GM23338 (cell line): ENCODE data around the gene MARCHF2. TPM values are rescaled to one million over a fixed set of nuclear protein-coding genes. Genes with fewer than 3 reads are reported as not detected.

Experiments
- ATAC-seq: fragments of 200-7000 bp; cut with Tn5 transposase; 3 replicates; pipeline ENCODE4 v1.9.1; 2020
- DNase-seq: peaks from one replicate; pipeline ENCODE4 v3.0.0-alpha.2; 2015; ENCODE audit warnings: low spot score
- H2AFZ ChIP-seq: fragments of 200-600 bp; sonication (generic); 2 replicates; pipeline ENCODE4 v1.8.0; 2016; ENCODE audit warnings: antibody characterized with exemption, mild to moderate bottlenecking, moderate library complexity
- H3F3A ChIP-seq: fragments of 200-600 bp; sonication (generic); replicated peaks from 2 replicates; pipeline ENCODE4 v1.8.0; 2017; ENCODE audit warnings: antibody characterized with exemption, mixed run types, low read depth
- H3K27ac ChIP-seq: fragments of 200-600 bp; sonication (generic); 2 replicates; pipeline ENCODE4 v1.6.1; 2016; ENCODE audit warnings: low read depth
- H3K27me3 ChIP-seq: fragments of 200-600 bp; sonication (generic); 2 replicates; pipeline ENCODE4 v1.8.0; 2016; ENCODE audit warnings: mild to moderate bottlenecking, mixed run types, moderate library complexity; ENCODE audit not compliant: insufficient read depth
- H3K36me3 ChIP-seq: fragments of 200-600 bp; sonication (generic); 2 replicates; pipeline ENCODE4 v1.8.0; 2016; ENCODE audit warnings: mild to moderate bottlenecking; ENCODE audit not compliant: insufficient read depth
- H3K4me1 ChIP-seq: fragments of 200-600 bp; sonication (generic); 2 replicates; pipeline ENCODE4 v1.8.0; 2016; ENCODE audit warnings: mild to moderate bottlenecking, moderate library complexity; ENCODE audit not compliant: insufficient read depth
- H3K4me2 ChIP-seq: fragments of 200-600 bp; sonication (generic); 2 replicates; pipeline ENCODE4 v1.7.1; 2017; ENCODE audit warnings: mixed run types
- H3K4me3 ChIP-seq: fragments of 200-600 bp; sonication (generic); 2 replicates; pipeline ENCODE4 v1.6.1; 2016; ENCODE audit warnings: mixed run types
- H3K79me2 ChIP-seq: fragments of 200-600 bp; sonication (generic); replicated peaks from 2 replicates; pipeline ENCODE4 v1.8.0; 2017; ENCODE audit warnings: mild to moderate bottlenecking; ENCODE audit not compliant: insufficient read depth
- H3K9me2 ChIP-seq: fragments of 200-600 bp; sonication (generic); 2 replicates; pipeline ENCODE4 v1.8.0; 2017; ENCODE audit not compliant: insufficient read depth
- H4K20me1 ChIP-seq: fragments of 200-600 bp; sonication (generic); replicated peaks from 2 replicates; pipeline ENCODE4 v1.8.0; 2017; ENCODE audit warnings: mild to moderate bottlenecking; ENCODE audit not compliant: insufficient read depth
- H3K27ac Mint-ChIP-seq: 2 replicates; pipeline ENCODE4 v1.8.0; 2020; ENCODE audit warnings: inconsistent platforms, mild to moderate bottlenecking, moderate library complexity, mixed read lengths
- H3K27me3 Mint-ChIP-seq: 3 replicates; pipeline ENCODE4 v1.8.0; 2022; ENCODE audit warnings: low read depth, mild to moderate bottlenecking, moderate library complexity, mixed read lengths, inconsistent platforms; ENCODE audit not compliant: insufficient read depth, poor library complexity
- H3K36me3 Mint-ChIP-seq: 3 replicates; pipeline ENCODE4 v1.8.0; 2021; ENCODE audit warnings: low read depth, mild to moderate bottlenecking, inconsistent platforms, moderate library complexity, mixed read lengths
- H3K4me1 Mint-ChIP-seq: 3 replicates; pipeline ENCODE4 v1.8.0; 2020; ENCODE audit warnings: mild to moderate bottlenecking, inconsistent platforms, mixed read lengths
- H3K4me3 Mint-ChIP-seq: 3 replicates; pipeline ENCODE4 v1.8.0; 2021; ENCODE audit warnings: moderate library complexity, mild to moderate bottlenecking, inconsistent platforms, mixed read lengths
- H3K9me3 Mint-ChIP-seq: 3 replicates; pipeline ENCODE4 v1.8.0; 2020; ENCODE audit warnings: moderate library complexity, mild to moderate bottlenecking, inconsistent platforms, mixed read lengths
- CREB1 ChIP-seq: fragments of 250-450 bp; sonication (Bioruptor Pico); IDR thresholded peaks from 2 replicates; pipeline ENCODE4 v1.5.0; 2020; ENCODE audit warnings: low read depth, mild to moderate bottlenecking, moderate library complexity
- STAT1 ChIP-seq: IDR thresholded peaks from one replicate; pipeline ENCODE4 v1.6.1; 2016; ENCODE audit warnings: antibody characterized with exemption; ENCODE audit not compliant: unreplicated experiment
- ZNF114 ChIP-seq: fragments of 250-450 bp; sonication (Bioruptor Pico); IDR thresholded peaks from 2 replicates; pipeline ENCODE4 v1.5.0; 2020; ENCODE audit warnings: mild to moderate bottlenecking, moderate library complexity
- ZNF331 ChIP-seq: fragments of 250-450 bp; sonication (Bioruptor Pico); IDR thresholded peaks from 2 replicates; pipeline ENCODE4 v1.5.0; 2020; ENCODE audit warnings: low read depth, mild to moderate bottlenecking, moderate library complexity
- polyA plus RNA-seq: library from polyadenylated mRNA; unstranded; fragments of >200 nt; fragmentation: Nextera tagmentation; extraction: Ambion mirVana; gene quantifications from 2 replicates; pipeline ENCODE4 v1.2.1, GENCODE V29; 2016
- total RNA-seq: library from RNA; depleted of rRNA; stranded (reverse); fragments of >200 nt; shearing (Covaris generic); gene quantifications from 2 replicates; pipeline ENCODE4 v1.2.3, GENCODE V29; 2014
- TF ChIP-seq, protein P1 (sequence below): IDR thresholded peaks from 2 replicates; pipeline ENCODE4 v1.6.1; 2016; ENCODE audit warnings: antibody characterized with exemption
- TF ChIP-seq, protein P2 (sequence below): fragments of 250-450 bp; sonication (Bioruptor Pico); IDR thresholded peaks from 2 replicates; pipeline ENCODE4 v1.5.0; 2020; ENCODE audit warnings: mild to moderate bottlenecking, moderate library complexity

The MARCHF2 gene
- total and polyA plus RNA-seq, 2 experiments from 2014 or later = 18.9 to 50.1 TPM

DNA sequence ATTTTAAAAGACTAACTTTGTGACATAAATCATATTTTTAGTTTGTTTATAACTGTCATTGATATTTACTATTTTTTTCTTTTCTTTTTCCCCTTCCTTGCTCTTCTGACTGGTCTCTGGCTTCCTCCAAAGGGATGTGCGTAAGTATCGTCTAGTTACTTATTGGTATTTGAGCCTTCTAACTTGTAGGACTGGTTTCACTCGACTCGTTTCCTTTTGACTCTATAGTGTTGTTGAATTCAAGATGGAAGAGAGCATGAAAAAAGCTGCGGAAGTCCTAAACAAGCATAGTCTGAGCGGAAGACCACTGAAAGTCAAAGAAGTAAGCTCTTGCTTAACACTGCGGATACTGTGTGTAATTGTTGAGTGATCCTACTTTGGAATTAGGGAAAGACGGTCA, 50.3 kb downstream of the MARCHF2 start:
- H3K4me1 Mint-ChIP-seq = peaks cover 45% of the 10 kb centered on the region
- H3K27me3 Mint-ChIP-seq = peaks cover 2% of the 10 kb centered on the region
- DNase-seq = no peak
- no peaks in the 10 kb centered on the region for H3K9me3 Mint-ChIP-seq
- Histone ChIP-seq H3K27me3 (no peaks in the 10 kb centered on the region), H2AFZ (no peak overlapping the region), H3K4me3 (no peak overlapping the region), H3K9me2 (no peaks in the 10 kb centered on the region), H3K4me1 (peaks cover 32% of the 10 kb centered on the region), H3K4me2 (no peak overlapping the region), H3K36me3 (peaks cover 54% of the 10 kb centered on the region), H3F3A (peaks cover 41% of the 10 kb centered on the region), H3K79me2 (peaks cover 100% of the 10 kb centered on the region), H3K27ac (0 out of 2 replicates have a peak overlapping the region, but pooled peaks have one; percentile 34), H4K20me1 (peaks cover 82% of the 10 kb centered on the region)
- ATAC-seq = no peak
- H3K4me3 Mint-ChIP-seq = no peak overlapping the region
- TF ChIP-seq, protein P1, sequence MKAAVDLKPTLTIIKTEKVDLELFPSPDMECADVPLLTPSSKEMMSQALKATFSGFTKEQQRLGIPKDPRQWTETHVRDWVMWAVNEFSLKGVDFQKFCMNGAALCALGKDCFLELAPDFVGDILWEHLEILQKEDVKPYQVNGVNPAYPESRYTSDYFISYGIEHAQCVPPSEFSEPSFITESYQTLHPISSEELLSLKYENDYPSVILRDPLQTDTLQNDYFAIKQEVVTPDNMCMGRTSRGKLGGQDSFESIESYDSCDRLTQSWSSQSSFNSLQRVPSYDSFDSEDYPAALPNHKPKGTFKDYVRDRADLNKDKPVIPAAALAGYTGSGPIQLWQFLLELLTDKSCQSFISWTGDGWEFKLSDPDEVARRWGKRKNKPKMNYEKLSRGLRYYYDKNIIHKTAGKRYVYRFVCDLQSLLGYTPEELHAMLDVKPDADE = no peak
- no peak for TF ChIP-seq ZNF114 (CRISPR knock-in tag)
- peaks cover 81% of the 10 kb centered on the region for H3K36me3 Mint-ChIP-seq
- no peak overlapping the region for H3K27ac Mint-ChIP-seq

DNA sequence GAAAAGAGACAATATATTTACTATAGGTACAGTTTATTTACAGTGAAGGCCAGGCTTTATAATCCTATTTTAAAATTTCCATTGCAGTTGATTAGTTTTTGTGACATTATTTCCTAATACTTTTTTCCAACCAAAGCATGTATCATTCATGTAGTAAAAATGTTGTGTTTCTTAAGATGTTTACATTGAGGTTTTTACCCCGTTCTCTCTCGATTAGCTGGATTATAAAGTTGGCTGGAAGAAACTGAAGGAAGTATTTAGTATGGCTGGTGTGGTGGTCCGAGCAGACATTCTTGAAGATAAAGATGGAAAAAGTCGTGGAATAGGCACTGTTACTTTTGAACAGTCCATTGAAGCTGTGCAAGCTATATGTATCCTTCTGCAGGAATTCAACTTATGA, 52.9 kb downstream of the MARCHF2 start:
- peaks cover 78% of the 10 kb centered on the region for H3K36me3 ChIP-seq
- peaks cover 79% of the 10 kb centered on the region for H4K20me1 ChIP-seq
- H2AFZ ChIP-seq = no peak overlapping the region
- peaks cover 92% of the 10 kb centered on the region for H3K36me3 Mint-ChIP-seq
- no peak for TF ChIP-seq ZNF114 (CRISPR knock-in tag)
- TF ChIP-seq STAT1 = no peak
- no peak for TF ChIP-seq ZNF331 (CRISPR knock-in tag)
- TF ChIP-seq, protein P2, sequence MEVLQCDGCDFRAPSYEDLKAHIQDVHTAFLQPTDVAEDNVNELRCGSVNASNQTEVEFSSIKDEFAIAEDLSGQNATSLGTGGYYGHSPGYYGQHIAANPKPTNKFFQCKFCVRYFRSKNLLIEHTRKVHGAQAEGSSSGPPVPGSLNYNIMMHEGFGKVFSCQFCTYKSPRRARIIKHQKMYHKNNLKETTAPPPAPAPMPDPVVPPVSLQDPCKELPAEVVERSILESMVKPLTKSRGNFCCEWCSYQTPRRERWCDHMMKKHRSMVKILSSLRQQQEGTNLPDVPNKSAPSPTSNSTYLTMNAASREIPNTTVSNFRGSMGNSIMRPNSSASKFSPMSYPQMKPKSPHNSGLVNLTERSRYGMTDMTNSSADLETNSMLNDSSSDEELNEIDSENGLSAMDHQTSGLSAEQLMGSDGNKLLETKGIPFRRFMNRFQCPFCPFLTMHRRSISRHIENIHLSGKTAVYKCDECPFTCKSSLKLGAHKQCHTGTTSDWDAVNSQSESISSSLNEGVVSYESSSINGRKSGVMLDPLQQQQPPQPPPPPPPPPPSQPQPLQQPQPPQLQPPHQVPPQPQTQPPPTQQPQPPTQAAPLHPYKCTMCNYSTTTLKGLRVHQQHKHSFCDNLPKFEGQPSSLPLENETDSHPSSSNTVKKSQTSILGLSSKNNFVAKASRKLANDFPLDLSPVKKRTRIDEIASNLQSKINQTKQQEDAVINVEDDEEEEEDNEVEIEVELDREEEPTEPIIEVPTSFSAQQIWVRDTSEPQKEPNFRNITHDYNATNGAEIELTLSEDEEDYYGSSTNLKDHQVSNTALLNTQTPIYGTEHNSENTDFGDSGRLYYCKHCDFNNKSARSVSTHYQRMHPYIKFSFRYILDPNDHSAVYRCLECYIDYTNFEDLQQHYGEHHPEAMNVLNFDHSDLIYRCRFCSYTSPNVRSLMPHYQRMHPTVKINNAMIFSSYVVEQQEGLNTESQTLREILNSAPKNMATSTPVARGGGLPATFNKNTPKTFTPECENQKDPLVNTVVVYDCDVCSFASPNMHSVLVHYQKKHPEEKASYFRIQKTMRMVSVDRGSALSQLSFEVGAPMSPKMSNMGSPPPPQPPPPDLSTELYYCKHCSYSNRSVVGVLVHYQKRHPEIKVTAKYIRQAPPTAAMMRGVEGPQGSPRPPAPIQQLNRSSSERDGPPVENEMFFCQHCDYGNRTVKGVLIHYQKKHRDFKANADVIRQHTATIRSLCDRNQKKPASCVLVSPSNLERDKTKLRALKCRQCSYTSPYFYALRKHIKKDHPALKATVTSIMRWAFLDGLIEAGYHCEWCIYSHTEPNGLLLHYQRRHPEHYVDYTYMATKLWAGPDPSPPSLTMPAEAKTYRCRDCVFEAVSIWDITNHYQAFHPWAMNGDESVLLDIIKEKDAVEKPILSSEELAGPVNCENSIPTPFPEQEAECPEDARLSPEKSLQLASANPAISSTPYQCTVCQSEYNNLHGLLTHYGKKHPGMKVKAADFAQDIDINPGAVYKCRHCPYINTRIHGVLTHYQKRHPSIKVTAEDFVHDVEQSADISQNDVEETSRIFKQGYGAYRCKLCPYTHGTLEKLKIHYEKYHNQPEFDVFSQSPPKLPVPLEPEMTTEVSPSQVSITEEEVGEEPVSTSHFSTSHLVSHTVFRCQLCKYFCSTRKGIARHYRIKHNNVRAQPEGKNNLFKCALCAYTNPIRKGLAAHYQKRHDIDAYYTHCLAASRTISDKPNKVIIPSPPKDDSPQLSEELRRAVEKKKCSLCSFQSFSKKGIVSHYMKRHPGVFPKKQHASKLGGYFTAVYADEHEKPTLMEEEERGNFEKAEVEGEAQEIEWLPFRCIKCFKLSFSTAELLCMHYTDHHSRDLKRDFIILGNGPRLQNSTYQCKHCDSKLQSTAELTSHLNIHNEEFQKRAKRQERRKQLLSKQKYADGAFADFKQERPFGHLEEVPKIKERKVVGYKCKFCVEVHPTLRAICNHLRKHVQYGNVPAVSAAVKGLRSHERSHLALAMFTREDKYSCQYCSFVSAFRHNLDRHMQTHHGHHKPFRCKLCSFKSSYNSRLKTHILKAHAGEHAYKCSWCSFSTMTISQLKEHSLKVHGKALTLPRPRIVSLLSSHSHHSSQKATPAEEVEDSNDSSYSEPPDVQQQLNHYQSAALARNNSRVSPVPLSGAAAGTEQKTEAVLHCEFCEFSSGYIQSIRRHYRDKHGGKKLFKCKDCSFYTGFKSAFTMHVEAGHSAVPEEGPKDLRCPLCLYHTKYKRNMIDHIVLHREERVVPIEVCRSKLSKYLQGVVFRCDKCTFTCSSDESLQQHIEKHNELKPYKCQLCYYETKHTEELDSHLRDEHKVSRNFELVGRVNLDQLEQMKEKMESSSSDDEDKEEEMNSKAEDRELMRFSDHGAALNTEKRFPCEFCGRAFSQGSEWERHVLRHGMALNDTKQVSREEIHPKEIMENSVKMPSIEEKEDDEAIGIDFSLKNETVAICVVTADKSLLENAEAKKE (CRISPR knock-in tag) = no peak
- TF ChIP-seq CREB1 (CRISPR knock-in tag) = no peak
- no peak overlapping the region for H3K4me3 ChIP-seq
- no peaks in the 10 kb centered on the region for H3K27me3 ChIP-seq
- ATAC-seq = no peak
- DNase-seq = no peak
- H3K27me3 Mint-ChIP-seq = peaks cover 16% of the 10 kb centered on the region
- H3F3A ChIP-seq = peaks cover 66% of the 10 kb centered on the region
- H3K79me2 ChIP-seq = peaks cover 100% of the 10 kb centered on the region
- peaks cover 7% of the 10 kb centered on the region; the same call in 1 of the 2 replicates for H3K4me1 ChIP-seq
- H3K9me3 Mint-ChIP-seq = no peaks in the 10 kb centered on the region; the same call in 2 of the 3 replicates
- no peak overlapping the region for H3K4me2 ChIP-seq
- H3K4me1 Mint-ChIP-seq = peaks cover 19% of the 10 kb centered on the region
- no peak overlapping the region; the same call in 2 of the 3 replicates for H3K4me3 Mint-ChIP-seq
- H3K9me2 ChIP-seq = no peaks in the 10 kb centered on the region
- H3K27ac Mint-ChIP-seq = no peak overlapping the region
- no peak overlapping the region for H3K27ac ChIP-seq
